GM12878 (cell line): Measurements from ENCODE around the gene LDLRAD4. TPM values are rescaled to one million over a fixed set of nuclear protein-coding genes. Genes with fewer than 3 reads are reported as not detected.

Experiments
- ATAC-seq: fragments of 200-7000 bp; cut with Tn5 transposase; 3 replicates; pipeline ENCODE4 v1.9.1; 2020; ENCODE audit warnings: mild to moderate bottlenecking, moderate library complexity
- BruUV-seq: library from RNA; stranded (reverse); fragments of 400-500 nt; replicated peaks from 2 replicates; lab custom pipeline; 2021; lab: Mats Ljungman, UMichigan
- CTCF ChIA-PET: fragments of 300-600 bp; sonication (Branson Sonifier 250); formaldehyde crosslinking; extraction: SDS; loops from one replicate; lab custom pipeline; 2021; ENCODE audit warnings: inconsistent platforms; lab: Yijun Ruan, JAX
- POLR2A ChIA-PET: fragments of 350-600 bp; formaldehyde crosslinking; extraction: SDS; loops from one replicate; lab custom pipeline; 2021; ENCODE audit warnings: inconsistent platforms; lab: Charles Lee
- RAD21 ChIA-PET: fragments of 300-600 bp; sonication (Branson Sonifier 250); formaldehyde crosslinking; loops from one replicate; lab custom pipeline; 2023; ENCODE audit warnings: antibody characterized with exemption; ENCODE audit not compliant: unreplicated experiment; lab: Charles Lee
- SMC1A ChIA-PET: fragments of 300-600 bp; sonication (Branson Sonifier 250); formaldehyde crosslinking; loops from one replicate; lab custom pipeline; 2023; ENCODE audit not compliant: unreplicated experiment, uncharacterized antibody; lab: Charles Lee
- DNase-seq: peaks from one replicate; pipeline ENCODE4 v3.0.0-alpha.2; 2011; ENCODE audit warnings: low read depth, low spot score
- FAIRE-seq: peaks from 3 replicates; lab custom pipeline; 2011; peaks lifted over from hg19 to GRCh38; lab: Jason Lieb, UNC
- H2AFZ ChIP-seq: 2 replicates; pipeline ENCODE4 v1.6.0; 2011; ENCODE audit warnings: low read depth, low read length, control low read depth; ENCODE audit not compliant: control insufficient read depth
- H3K27ac ChIP-seq: 2 replicates; pipeline ENCODE4 v1.5.1; 2011; ENCODE audit warnings: control low read depth; ENCODE audit not compliant: control insufficient read depth, insufficient read depth
- H3K27me3 ChIP-seq, 2 experiments: replicated peaks in 1 of 2; 2 replicates each; pipeline versions ENCODE4 v1.6.0 to v1.6.1; 2011; ENCODE audit warnings: low read length in 1 of 2; ENCODE audit not compliant: control insufficient read depth in 2 of 2, insufficient read depth in 2 of 2
- H3K36me3 ChIP-seq, 2 experiments: 2 replicates each; pipeline ENCODE4 v1.5.1; 2011; ENCODE audit warnings: low read length in 1 of 2; ENCODE audit not compliant: control insufficient read depth in 2 of 2, insufficient read depth in 2 of 2
- H3K4me1 ChIP-seq: 2 replicates; pipeline ENCODE4 v1.6.1; 2011; ENCODE audit warnings: mild to moderate bottlenecking, low read length, moderate library complexity, mixed read lengths; ENCODE audit not compliant: control insufficient read depth, insufficient read depth
- H3K4me2 ChIP-seq: 2 replicates; pipeline ENCODE4 v1.6.0; 2011; ENCODE audit warnings: control low read depth; ENCODE audit not compliant: control insufficient read depth, insufficient read depth
- H3K4me3 ChIP-seq: fragments of 200-600 bp; sonication (generic); 2 replicates; pipeline ENCODE4 v1.5.1; 2016
- H3K79me2 ChIP-seq: 2 replicates; pipeline ENCODE4 v1.6.0; 2011; ENCODE audit warnings: low read length; ENCODE audit not compliant: control insufficient read depth, insufficient read depth
- H3K9ac ChIP-seq: 2 replicates; pipeline ENCODE4 v1.8.0; 2011; ENCODE audit warnings: low read length, control low read depth, mixed read lengths; ENCODE audit not compliant: control insufficient read depth, insufficient read depth
- H3K9me3 ChIP-seq: replicated peaks from 3 replicates; pipeline ENCODE4 v1.5.1; 2011; ENCODE audit warnings: mild to moderate bottlenecking, low read length; ENCODE audit not compliant: control insufficient read depth, insufficient read depth
- H4K20me1 ChIP-seq: 2 replicates; pipeline ENCODE4 v1.6.0; 2011; ENCODE audit not compliant: control insufficient read depth, insufficient read depth
- BHLHE40 ChIP-seq, 2 experiments: fragments of 450-650 bp in 1 of 2; IDR thresholded peaks; 2 replicates each; pipeline ENCODE4 v1.6.1; 2011 to 2017; ENCODE audit warnings: low read depth in 2 of 2, borderline replicate concordance in 1 of 2, improper control_type of control experiment in 1 of 2, low read length in 1 of 2, mild to moderate bottlenecking in 1 of 2
- DPF2 ChIP-seq: fragments of 450-650 bp; IDR thresholded peaks from 2 replicates; pipeline ENCODE4 v1.6.1; 2017; ENCODE audit warnings: mild to moderate bottlenecking
- IRF4 ChIP-seq: IDR thresholded peaks from 2 replicates; pipeline ENCODE4 v1.6.1; 2011; ENCODE audit warnings: low read depth, low read length
- JUNB ChIP-seq: IDR thresholded peaks from 2 replicates; pipeline ENCODE4 v1.6.1; 2016; ENCODE audit warnings: antibody characterized with exemption, mild to moderate bottlenecking
- NFYB ChIP-seq: IDR thresholded peaks from 2 replicates; pipeline ENCODE4 v1.6.1; 2011; ENCODE audit warnings: low read depth, mild to moderate bottlenecking, low read length, improper control_type of control experiment, moderate library complexity; ENCODE audit not compliant: insufficient read depth
- NR2F1 ChIP-seq: fragments of 450-650 bp; conservative IDR thresholded peaks from 2 replicates; pipeline ENCODE4 v1.6.1; 2017; ENCODE audit warnings: mild to moderate bottlenecking
- RB1 ChIP-seq: fragments of 450-650 bp; formaldehyde crosslinking; IDR thresholded peaks from 2 replicates; pipeline ENCODE4 v1.6.1; 2017; ENCODE audit warnings: mild to moderate bottlenecking, borderline replicate concordance
- RCOR1 ChIP-seq: conservative IDR thresholded peaks from 2 replicates; pipeline ENCODE4 v1.6.1; 2012; ENCODE audit warnings: low read depth, low read length, improper control_type of control experiment
- RUNX3 ChIP-seq: IDR thresholded peaks from 2 replicates; pipeline ENCODE4 v1.6.1; 2012; ENCODE audit warnings: low read length, inconsistent platforms
- SIX5 ChIP-seq: IDR thresholded peaks from 2 replicates; pipeline ENCODE4 v1.6.1; 2011; ENCODE audit warnings: mild to moderate bottlenecking, low read depth, low read length, moderate library complexity; ENCODE audit not compliant: severe bottlenecking
- WGBS: methylation state at CpG from one replicate; pipeline ENCODE4 v1.1.6; 2016; ENCODE audit warnings: low lambda C conversion rate; ENCODE audit not compliant: insufficient replicate concordance, insufficient coverage; ENCODE audit errors: missing lambda C conversion rate; 5-methylcytosine and 5-hydroxymethylcytosine counted together
- in situ Hi-C: fragments of 300-500 bp; cut with MboI; formaldehyde crosslinking; loops from 9 replicates; pipeline ENCODE4 v1.14.3; 2018; ENCODE audit warnings: mixed read lengths
- intact Hi-C: fragments of 100-400 bp; cut with micrococcal nuclease; formaldehyde crosslinking; loops from one replicate; pipeline ENCODE4 v1.14.2; 2022; ENCODE audit not compliant: unreplicated experiment
- polyA plus RNA-seq, 11 experiments: library from polyadenylated mRNA; depleted of rRNA in 4 of 11; unstranded in 6 of 11; stranded (reverse) in 5 of 11; fragments of >200 nt; fragmentation: Nextera tagmentation in 4 of 11; fragmentation: Illumina TruSeq in 1 of 11; extraction: Ambion mirVana in 4 of 11; extraction: Trizol in 1 of 11; gene quantifications; 1 replicate in 1 of 11; 2 replicates in 10 of 11; pipeline versions ENCODE4 v1.2.1 to v1.2.3, GENCODE V29; 2011 to 2016; ENCODE audit warnings: inconsistent platforms in 2 of 11, missing spikeins in 2 of 11, low read depth in 1 of 11
- total RNA-seq, 4 experiments: library from RNA; depleted of rRNA in 3 of 4; stranded (reverse); fragments of >200 nt in 3 of 4; fragmentation: Illumina TruSeq in 1 of 4; extraction: Trizol in 1 of 4; gene quantifications; 2 replicates each; pipeline versions ENCODE4 v1.2.1 to v1.2.3, GENCODE V29; 2013 to 2021

Gene LDLRAD4
- total and polyA plus RNA-seq, 10 of the 15 experiments (the other 5 are each of a cell fraction or from before 2014, with no cell fraction given): 2.7 to 16.8 (median 11.2) TPM

DNA sequence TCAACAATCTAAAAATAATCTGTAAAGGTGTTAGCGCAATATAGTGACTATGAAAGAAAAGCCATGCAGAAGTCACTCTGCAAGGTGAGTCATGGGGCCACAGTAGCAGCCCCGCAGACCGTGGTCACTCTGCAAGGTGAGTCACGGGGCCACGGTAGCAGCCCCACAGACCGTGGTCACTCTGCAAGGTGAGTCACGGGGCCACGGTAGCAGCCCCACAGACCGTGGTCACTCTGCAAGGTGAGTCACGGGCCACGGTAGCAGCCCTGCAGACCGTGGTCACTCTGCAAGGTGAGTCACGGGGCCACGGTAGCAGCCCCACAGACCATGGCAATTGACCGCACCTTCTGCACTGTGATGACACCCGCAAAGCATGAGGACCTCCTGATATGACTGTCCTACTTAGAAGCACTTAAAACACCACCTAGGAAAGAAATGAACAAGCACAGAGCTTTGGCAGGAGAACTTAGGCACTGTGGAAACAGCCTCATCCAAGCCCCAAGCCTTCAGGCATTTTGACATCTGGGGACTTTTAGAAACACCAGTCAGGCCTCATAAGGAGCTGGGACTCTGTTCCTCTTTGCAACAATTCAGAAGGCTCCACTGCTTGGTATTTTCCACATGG lies 70.1 kb downstream of the LDLRAD4 start:
- H3K4me1 ChIP-seq: no peaks in the 10 kb centered on the region
- RAD21 ChIA-PET: interaction anchor here (0.7 to 1.0 kb wide), 2 partner anchors 279 to 325 kb away, joined by 3 read pairs; no protein-coding TSS in a partner anchor

More for the DNA sequence above, 70.1 kb downstream of the LDLRAD4 start:
- TF ChIP-seq RUNX3: peak; percentile 69
- 0 out of 2 replicates have a peak, but pooled peaks have one; percentile 52 for TF ChIP-seq NR2F1
- peak in 1 of 2 experiments; percentile 60; a peak in 2 of 4 replicates for TF ChIP-seq BHLHE40 (IDR thresholded peaks at IDR 0.05; ENCODE audit: borderline replicate concordance in 1 of 2, low read depth in 2 of 2, low read length in 1 of 2)
- peak; percentile 59; the same call in 1 of the 2 replicates for TF ChIP-seq DPF2
- TF ChIP-seq SIX5: no peak
- peak; percentile 58; the same call in 1 of the 2 replicates for TF ChIP-seq JUNB
- TF ChIP-seq RCOR1: no peak
- TF ChIP-seq IRF4: peak; percentile 55; the same call in 1 of the 2 replicates
- no peak for TF ChIP-seq NFYB
- TF ChIP-seq RB1: no peak
- TF ChIP-seq, all 136 proteins: peak for 6
- no TSS peak for BruUV-seq
- 18% methylated on average over 13 of the region's 16 CpGs for WGBS
- Histone ChIP-seq H3K9ac (no peak overlapping the region), H3K27ac (no peak overlapping the region), H3K27me3 (no peaks in the 10 kb centered on the region; a peak in 1 of 4 replicates), H3K9me3 (no peaks in the 10 kb centered on the region), H4K20me1 (no peaks in the 10 kb centered on the region), H2AFZ (no peak overlapping the region), H3K79me2 (no peaks in the 10 kb centered on the region), H3K4me2 (no peak overlapping the region), H3K36me3 (no peaks in the 10 kb centered on the region), H3K4me3 (no peak overlapping the region)
- FAIRE-seq (peak; percentile 57), ATAC-seq (peak; percentile 78), DNase-seq (no peak)
- in situ Hi-C loops (no loop called here), intact Hi-C loops (no loop called here)
- POLR2A ChIA-PET: interaction anchor here (1.9 kb wide), 1 partner anchor 10 kb away, joined by 8 read pairs; no protein-coding TSS in a partner anchor
- CTCF ChIA-PET: interaction anchor here (0.9 to 1.1 kb wide), 3 partner anchors 8 to 9 kb away, joined by 3 to 4 read pairs (median 3); no protein-coding TSS in a partner anchor
- SMC1A ChIA-PET: interaction anchor here (1.2 to 2.5 kb wide), 3 partner anchors 10 to 93 kb away, joined by 3 to 9 read pairs (median 4); no protein-coding TSS in a partner anchor
